Fibroblast of skin of right quadriceps (primary cell): ENCODE data around the gene EPN1.

Experiments
- DNase-seq: peaks from one replicate; pipeline ENCODE4 v3.0.0-alpha.2; 2013

Gene EPN1

GRCh38 chr19:55674841-55675660 is at the start of gene EPN1:
Gene EPN1, plus strand, starts transcription at chr19:55675226. Its CDS starts 3,402 bp downstream, at chr19:55678628.
- DNase-seq: peak; percentile 96

GRCh38 chr19:55626350-55626749 is 48.7 kb upstream of the EPN1 start:
- no peak for DNase-seq

DNA sequence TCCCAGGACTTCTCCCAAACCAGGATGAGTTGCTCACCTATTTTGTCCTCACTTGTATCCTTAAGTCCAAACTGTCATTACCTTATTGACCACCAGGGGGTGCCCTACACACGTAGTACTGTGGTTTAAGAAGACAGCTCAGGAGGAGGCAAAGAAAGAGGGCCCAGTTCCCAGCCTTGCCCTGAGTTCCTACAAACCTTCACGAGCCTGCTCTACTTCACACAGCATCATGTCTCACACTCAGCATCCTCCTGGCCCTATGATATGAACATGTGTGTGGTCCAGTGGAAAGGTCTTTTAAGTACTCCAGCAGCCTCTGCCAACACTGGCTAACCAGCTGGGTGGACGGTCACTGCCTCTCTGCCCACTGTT is 42.6 kb upstream of the EPN1 start:
- DNase-seq: peak; percentile 88

GRCh38 chr19:55633861-55634260 is 41.2 kb upstream of the EPN1 start:
- DNase-seq: no peak

DNA sequence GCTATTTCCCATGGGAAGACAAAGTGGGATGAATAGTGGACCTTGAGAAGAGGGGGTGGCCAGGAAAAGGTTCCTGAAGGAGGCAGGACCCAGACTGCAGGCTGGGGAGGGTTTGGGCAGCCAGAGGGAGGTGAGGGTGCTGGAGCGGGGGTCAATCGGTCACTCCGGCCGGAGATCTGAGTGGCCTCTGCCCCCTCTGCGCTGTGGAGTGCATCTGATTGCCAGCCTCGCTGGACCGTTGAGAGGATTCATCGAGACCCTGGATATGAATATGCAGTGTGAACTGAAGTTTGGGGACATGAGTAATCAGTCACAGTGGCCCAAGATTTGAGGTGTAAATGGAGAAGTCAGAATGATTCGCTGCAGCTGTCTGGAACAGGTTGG is 39.7 kb upstream of the EPN1 start:
- no peak for DNase-seq

DNA sequence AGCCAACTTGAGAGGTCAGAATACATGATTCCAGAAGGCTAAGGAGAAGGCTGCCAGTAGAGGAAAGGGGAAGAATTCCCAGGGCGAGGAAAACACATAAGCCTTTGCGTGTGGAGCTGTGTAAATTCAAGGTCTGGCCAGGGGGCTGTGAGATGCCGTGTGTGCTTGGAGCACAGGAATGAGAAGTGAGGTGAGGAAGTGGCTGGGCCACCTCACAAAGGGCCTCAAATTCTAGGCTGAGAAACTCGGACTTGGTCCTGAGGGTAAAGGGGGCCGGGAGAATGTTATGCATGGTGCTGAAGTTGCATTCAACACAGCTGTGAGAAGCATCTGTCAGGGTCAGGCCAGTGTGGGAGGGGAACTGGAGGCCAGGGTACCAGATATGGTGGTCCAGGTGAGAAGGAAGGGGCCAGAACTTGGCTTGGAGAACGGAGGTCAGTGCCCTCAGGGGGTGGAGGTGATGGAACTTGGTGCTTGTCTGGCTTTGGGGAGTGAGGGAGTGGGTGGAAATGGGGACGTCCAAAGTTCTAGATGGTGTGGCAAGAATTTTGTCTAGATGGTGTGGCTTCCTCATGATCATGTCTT is 39.1 kb upstream of the EPN1 start:
- DNase-seq: no peak

DNA sequence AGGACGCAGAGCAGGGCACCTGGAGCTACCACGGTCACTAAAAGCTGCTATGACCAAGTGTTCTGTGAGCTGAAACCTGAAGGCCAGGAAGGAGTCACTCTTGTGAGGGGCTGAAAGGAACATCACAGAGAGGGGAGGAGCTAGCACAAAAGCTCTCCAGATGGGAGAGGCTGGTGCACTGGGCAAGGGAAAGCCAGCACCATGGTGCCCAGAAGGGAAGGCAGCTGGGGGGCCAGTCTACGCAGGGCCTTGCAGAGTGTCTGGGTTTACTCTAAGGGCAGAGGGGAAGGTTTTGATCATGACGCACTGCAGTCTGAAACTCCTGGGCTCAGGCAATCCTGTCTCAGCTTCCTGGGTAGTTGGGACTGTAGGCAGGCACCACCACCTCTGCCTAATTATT is 38.3 kb upstream of the EPN1 start:
- DNase-seq: no peak

DNA sequence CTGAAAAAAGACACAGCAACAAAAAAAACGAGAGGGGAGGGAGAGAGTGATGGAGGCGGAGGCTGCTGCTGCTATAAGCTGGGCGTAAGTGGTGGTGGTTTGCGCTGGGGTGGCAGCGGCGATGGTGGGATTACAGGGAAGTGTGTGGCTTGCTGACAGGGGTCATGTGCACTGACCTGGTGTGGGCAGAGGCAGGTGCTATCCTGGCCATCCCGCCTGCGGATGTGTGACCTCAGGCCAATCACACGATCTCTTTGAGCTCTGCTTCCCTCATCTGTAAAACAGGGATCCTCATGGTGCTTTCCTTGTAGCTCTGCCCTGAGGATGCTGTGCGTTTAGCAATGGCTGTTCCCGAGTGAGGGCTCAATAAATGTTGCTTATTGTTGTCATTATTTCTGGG is 37.5 kb upstream of the EPN1 start:
- DNase-seq: no peak

GRCh38 chr19:55638864-55639359 is 36.1 kb upstream of the EPN1 start:
- peak; percentile 42 for DNase-seq

GRCh38 chr19:55640043-55640576 is 34.9 kb upstream of the EPN1 start:
- DNase-seq: peak; percentile 74

GRCh38 chr19:55640577-55641425 is 34.2 kb upstream of the EPN1 start, which contains the start of gene ZNF580:
Gene ZNF580, plus strand, starts transcription at chr19:55641002. Its CDS starts 1,507 bp downstream, at chr19:55642509.
- DNase-seq: peak; percentile 82

DNA sequence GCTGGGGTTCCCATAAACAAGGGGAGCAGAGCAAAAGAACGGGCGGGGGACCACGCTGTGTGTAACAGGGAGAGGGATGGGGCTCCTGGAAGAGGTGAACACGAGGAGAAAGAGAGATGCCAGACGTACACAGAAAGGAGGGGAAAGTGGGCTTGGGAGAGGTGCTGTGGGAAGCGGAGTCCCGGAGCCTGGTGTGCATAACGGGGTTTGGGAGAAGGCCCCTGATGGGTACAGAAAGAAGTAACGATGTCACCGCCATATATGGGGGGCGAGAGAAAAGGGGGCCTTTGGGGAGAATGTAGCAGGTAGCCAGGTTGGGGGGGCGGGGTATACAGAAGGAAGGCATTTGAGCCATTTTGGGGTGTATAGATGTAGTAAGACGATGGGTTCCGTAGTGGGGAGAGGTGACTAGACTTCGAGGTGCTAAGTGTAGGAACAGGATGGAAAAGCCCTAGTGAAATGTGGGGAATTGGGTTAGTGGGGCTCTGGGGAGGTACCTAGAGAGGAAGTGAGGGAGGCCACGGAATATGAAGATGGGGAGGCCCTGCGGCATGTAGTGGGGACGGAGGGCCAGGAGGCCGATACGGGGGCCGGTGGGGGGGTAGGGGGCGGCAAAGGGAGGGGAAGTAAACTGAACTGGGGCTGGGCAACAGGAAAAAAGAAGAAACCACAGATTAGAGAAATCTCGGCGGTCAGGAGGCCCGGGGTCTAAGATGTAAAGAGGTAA is 33.4 kb upstream of the EPN1 start:
- DNase-seq: peak; percentile 22

DNA sequence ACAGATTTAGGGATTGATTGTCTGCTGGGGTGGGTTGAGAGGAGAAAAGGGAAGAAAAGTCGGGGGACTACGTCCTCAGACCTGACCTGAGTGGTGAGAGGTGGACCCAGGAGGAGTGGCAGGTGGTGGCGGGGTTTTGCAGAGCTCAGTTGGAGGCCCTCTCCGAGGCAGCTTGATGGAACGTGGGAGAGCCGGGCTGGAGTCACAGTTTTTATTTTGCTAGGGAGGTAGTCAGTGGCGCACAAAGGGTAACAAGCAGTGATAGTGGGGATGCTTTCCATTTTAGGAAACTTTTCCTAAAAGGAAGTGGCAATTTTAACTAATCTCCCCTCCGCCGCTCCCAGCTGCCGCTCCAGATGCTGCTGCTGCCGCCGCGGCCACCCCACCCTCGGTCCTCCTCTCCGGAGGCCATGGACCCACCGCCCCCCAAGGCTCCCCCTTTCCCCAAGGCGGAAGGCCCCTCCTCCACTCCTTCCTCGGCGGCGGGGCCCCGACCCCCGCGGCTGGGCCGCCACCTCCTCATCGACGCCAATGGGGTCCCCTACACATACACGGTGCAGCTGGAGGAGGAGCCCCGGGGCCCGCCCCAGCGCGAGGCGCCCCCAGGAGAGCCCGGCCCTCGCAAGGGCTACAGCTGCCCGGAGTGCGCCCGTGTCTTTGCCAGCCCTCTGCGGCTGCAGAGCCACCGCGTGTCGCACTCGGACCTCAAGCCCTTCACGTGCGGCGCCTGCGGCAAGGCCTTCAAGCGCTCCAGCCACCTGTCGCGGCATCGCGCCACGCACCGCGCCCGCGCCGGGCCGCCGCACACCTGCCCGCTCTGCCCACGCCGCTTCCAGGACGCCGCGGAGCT is 32.6 kb upstream of the EPN1 start:
- no peak for DNase-seq

- peak; percentile 71 for DNase-seq
These were observed 31.8 kb upstream of the EPN1 start, which contains the start of gene ZNF581 for GRCh38 chr19:55643003-55643886. Gene ZNF581, plus strand, starts transcription at chr19:55643649. Its CDS starts 923 bp downstream, at chr19:55644572.

GRCh38 chr19:55643887-55644176 is 31.2 kb upstream of the EPN1 start:
- DNase-seq: no peak

DNA sequence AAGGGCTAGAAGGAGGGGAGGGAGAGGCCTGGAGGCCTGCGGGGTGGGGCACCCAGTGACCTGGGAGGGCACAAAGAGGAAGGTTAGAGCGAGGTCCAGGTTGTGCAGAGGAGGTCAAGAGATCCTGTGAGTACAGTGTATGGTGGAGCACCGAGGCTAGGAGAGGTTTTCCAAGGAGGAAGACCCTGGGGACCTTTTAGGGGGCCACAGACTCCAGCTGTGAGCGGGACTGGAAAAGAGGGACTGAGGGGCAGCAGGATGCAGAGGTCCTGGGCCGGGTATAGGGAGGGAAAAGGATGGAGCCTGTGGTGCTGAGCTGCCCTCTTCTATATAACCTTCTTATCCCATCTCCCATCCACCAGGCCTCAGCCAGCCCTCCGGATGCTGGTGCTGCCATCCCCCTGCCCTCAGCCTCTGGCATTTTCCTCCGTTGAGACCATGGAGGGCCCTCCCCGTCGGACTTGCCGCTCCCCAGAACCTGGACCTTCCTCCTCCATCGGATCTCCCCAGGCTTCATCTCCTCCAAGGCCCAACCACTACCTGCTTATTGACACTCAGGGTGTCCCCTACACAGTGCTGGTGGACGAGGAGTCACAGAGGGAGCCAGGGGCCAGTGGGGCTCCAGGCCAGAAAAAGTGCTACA is 30.7 kb upstream of the EPN1 start:
- DNase-seq: no peak

DNA sequence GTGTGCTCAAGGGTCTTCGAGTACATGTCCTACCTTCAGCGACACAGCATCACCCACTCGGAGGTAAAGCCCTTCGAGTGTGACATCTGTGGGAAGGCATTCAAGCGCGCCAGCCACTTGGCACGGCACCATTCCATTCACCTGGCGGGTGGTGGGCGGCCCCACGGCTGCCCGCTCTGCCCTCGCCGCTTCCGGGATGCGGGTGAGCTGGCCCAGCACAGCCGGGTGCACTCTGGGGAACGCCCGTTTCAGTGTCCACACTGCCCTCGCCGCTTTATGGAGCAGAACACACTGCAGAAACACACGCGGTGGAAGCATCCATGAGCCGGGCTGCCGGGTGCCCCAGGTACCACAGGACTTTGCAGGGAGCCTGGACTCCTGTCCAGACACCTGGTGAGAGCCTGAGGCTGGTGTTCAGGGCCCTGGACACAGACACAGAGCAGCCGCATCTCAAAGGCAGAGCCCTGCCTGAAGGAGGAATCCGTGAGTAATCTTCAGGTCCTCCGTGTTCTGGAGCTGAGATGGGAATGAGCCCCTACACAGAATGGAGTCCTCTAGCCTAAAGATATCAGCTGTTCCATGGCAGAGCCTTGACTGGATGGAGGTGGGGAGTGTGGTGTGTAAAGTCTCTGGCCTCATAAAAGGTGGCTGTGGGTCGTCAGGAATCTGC is 30.0 kb upstream of the EPN1 start:
- DNase-seq: no peak

DNA sequence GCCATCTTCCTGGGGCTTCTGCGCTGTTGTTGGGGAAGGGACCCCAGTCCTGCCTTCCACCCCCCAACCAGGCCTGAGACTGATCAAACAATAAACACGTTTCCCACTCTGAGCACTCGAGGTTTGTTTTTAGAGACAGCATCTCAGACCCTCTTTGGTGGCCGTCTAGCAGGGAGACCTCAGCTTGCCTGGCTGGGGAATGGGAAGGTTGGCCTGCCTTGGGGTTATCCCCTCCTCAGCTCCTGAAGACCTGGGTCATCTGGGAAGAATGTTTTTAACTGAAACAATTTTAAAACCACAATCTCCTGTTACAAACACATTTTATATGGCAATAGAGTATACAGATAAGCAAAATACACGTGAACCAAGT is 29.5 kb upstream of the EPN1 start:
- no peak for DNase-seq
